Hindlimb muscle (tissue), 1 donor: Measurements from ENCODE around the gene PTPN22. TPM values are rescaled to one million over a fixed set of nuclear protein-coding genes. Genes with fewer than 3 reads are reported as not detected.

Experiments used
- DNase-seq: peaks from one replicate; pipeline ENCODE4 v3.0.0-alpha.2; 2013
- polyA plus RNA-seq: library from polyadenylated mRNA; unstranded; fragments of 120-200 nt; gene quantifications from one replicate; pipeline ENCODE4 v1.2.1, GENCODE V29; 2013; ENCODE audit not compliant: insufficient read length

The PTPN22 gene
- polyA plus RNA-seq, result 0.26 TPM

- DNase-seq, result peak; percentile 10
These were observed at the start of gene PTPN22 for GRCh38 chr1:113871597-113872113. TSS of gene PTPN22 (minus strand) at chr1:113871712.

- no peak for DNase-seq
These were observed 46.7 kb upstream of the PTPN22 start for GRCh38 chr1:113918243-113918642.

- DNase-seq, result no peak
These were observed 46.0 kb upstream of the PTPN22 start for GRCh38 chr1:113917400-113918082.

DNA sequence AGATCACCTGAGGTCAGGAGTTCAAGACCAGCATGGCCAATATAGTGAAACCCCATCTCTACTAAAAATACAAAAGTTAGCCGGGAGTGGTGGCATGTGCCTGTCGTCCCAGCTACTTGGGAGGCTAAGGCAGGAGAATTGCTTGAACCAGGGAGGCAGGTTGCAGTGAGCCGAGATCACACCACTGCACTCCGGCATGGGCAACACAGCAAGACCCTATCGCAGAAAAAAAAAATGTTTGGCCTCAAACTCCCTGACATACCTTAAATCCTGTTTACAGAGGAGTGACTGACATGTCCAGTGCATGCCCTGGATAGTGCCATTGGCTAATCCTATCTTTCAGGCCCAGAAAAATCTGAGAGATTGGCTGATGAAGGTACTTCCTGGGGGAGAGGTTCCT is 45.5 kb upstream of the PTPN22 start:
- DNase-seq, result no peak

- DNase-seq, result no peak
These were observed 42.6 kb upstream of the PTPN22 start for GRCh38 chr1:113913887-113914664.

DNA sequence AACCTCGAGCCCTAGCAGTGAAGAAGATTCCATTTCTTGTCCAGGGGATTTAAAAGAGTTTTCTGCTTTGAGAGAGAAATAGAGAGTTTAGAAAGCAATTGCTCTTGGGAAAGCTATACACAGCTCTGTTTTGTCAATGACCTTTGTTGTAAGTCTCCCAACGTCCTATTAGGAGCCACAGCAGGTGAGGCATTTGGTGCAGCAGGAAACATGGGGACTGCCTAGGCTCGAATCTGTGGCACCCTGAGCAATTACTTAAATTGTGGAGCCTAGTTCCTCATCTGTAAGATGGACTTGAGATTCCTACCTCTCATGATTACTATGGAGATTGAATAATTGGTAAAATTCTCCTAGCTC is 41.8 kb upstream of the PTPN22 start:
- no peak for DNase-seq

- DNase-seq, result peak; percentile 38
These were observed 41.2 kb upstream of the PTPN22 start for GRCh38 chr1:113912594-113913311.

DNA sequence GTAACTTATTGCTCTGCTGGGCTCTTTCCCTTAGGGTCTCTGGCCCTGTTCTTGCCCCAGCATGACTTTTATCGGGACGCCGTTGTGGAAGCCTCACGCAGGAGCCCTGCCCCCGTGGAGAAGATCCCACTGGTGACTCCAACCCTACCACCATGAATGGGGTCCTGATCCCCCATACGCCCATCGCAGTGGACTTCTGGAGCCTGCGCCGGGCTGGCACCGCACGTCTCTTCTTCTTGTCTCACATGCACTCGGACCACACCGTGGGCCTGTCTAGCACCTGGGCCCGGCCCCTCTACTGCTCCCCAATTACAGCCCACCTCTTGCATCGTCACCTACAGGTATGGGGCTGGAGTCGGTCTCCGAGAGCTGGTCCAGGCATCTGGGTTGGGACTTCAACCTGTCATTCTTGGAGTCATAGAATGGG is 33.9 kb upstream of the PTPN22 start:
- no peak for DNase-seq

GRCh38 chr1:113904674-113905434 is 33.3 kb upstream of the PTPN22 start, which contains the start of the genes AP4B1 and DCLRE1B:
TSS of gene AP4B1 (minus strand) at chr1:113904799. CDS start at chr1:113904717, 82 bp downstream.
TSS of gene DCLRE1B (plus strand) at chr1:113905326. CDS start at chr1:113905587, 261 bp downstream.
- peak; percentile 100 for DNase-seq

- DNase-seq, result no peak
These were observed 32.8 kb upstream of the PTPN22 start for GRCh38 chr1:113904293-113904673.

DNA sequence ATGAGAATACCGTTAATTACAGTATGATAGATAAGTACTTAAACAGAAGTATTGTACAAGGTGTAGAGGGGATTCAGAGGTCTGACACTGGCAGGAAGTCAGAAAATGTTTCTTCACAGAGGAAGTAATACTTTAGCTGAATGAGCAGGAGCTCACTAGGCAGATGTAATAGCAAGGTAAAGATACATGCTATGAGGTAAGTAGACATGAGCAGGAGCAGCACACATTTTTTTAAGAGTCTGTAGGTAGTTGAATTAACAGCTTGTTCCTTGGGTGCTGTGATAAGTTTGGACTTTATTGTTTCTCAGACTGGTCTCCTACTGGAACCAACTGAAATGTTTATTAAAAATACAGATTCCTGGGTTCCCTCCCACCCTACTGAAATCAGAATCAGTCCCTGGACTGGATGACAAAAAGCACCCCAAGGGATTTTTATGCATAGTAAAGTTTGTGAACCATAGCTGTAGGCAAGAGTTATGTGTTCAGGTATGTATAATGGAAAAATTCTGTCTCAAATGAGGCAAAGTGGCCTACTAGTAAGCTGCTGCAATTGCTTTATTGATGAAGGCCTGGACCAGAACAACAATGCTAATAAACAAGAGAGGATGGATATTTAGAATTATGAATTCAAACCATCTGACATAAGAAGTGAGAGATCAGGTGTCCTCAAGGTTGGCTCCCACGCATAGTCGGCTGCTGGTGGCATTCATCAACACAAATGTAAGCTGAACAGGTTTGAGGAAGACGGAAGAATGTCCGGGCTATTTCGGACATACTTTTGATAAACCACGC is 32.2 kb upstream of the PTPN22 start:
- DNase-seq, result no peak

GRCh38 chr1:113901191-113901590 is 29.7 kb upstream of the PTPN22 start:
- no peak for DNase-seq

GRCh38 chr1:113899111-113899510 is 27.6 kb upstream of the PTPN22 start:
- no peak for DNase-seq

- no peak for DNase-seq
These were observed 26.8 kb upstream of the PTPN22 start for GRCh38 chr1:113898241-113898814.

- no peak for DNase-seq
These were observed 24.4 kb upstream of the PTPN22 start for GRCh38 chr1:113895961-113896360.

DNA sequence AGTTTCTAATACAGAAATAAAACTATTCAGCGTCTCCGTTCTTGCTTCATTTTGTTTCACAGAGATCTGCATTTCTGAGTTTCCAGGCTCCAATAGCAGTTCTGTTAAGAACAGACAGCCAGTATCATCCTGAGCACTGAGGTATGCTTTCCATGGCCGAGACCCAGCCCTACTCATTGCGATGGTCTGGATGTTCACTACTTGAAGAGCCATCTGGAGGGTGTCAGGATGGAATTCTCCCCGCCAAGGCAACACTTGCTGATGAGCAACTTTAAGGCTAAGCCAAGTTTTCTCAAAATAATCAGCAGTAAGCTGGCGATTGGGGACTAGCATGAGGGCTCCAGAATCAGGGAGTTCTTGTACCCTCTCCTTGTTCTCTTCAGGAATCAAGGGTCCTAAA is 23.6 kb upstream of the PTPN22 start:
- DNase-seq, result no peak

GRCh38 chr1:113893267-113893666 is 21.8 kb upstream of the PTPN22 start:
- DNase-seq, result no peak

GRCh38 chr1:113891631-113892220 is 20.2 kb upstream of the PTPN22 start:
- DNase-seq, result no peak

DNA sequence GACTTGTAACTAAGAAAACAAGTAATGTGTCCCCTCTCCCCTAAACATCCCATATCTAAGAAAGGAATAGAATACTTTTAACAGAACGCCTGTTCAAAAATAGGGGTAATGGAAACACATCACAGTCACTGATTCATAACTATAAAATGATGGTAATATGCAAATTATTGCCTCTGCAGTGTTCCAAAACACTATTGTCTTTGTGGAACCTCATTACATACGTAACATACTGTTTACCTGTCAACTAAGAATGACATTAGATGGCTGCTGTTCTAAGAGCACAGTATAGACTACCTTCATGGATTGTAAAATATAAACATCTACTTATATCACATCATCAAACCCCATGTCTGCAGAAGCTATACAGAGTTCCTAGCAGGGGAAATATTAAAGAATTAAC is 19.3 kb upstream of the PTPN22 start:
- no peak for DNase-seq

GRCh38 chr1:113887402-113888175 is 16.1 kb upstream of the PTPN22 start, which contains the start of gene BCL2L15:
TSS of gene BCL2L15 (minus strand) at chr1:113887581. CDS start at chr1:113887375, 206 bp downstream.
- no peak for DNase-seq
